Epithelial cell of esophagus (primary cell): ENCODE data around the gene GPSM1.
A peak's percentile ranks its signal among the peaks of the same experiment; 100 is the strongest.

ENCODE experiments used
- DNase-seq: peaks from one replicate; pipeline ENCODE4 v3.0.0; 2010; ENCODE audit warnings: low read depth
- H3K4me3 ChIP-seq: 2 replicates; pipeline ENCODE4 v1.5.1; 2011; ENCODE audit warnings: mild to moderate bottlenecking, low read length, control low read depth
- TF ChIP-seq, protein P1 (sequence below): IDR thresholded peaks from 2 replicates; pipeline ENCODE4 v1.5.1; 2011; ENCODE audit warnings: low read depth, mild to moderate bottlenecking, low read length, control low read depth, inconsistent platforms; ENCODE audit not compliant: insufficient read depth; ENCODE audit errors: missing control alignments

The GPSM1 gene

GRCh38 chr9:136395345-136396218 lies 68.2 kb downstream of the GPSM1 start:
- no peak for DNase-seq
- TF ChIP-seq, protein P1, sequence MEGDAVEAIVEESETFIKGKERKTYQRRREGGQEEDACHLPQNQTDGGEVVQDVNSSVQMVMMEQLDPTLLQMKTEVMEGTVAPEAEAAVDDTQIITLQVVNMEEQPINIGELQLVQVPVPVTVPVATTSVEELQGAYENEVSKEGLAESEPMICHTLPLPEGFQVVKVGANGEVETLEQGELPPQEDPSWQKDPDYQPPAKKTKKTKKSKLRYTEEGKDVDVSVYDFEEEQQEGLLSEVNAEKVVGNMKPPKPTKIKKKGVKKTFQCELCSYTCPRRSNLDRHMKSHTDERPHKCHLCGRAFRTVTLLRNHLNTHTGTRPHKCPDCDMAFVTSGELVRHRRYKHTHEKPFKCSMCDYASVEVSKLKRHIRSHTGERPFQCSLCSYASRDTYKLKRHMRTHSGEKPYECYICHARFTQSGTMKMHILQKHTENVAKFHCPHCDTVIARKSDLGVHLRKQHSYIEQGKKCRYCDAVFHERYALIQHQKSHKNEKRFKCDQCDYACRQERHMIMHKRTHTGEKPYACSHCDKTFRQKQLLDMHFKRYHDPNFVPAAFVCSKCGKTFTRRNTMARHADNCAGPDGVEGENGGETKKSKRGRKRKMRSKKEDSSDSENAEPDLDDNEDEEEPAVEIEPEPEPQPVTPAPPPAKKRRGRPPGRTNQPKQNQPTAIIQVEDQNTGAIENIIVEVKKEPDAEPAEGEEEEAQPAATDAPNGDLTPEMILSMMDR: no peak
- no peak overlapping the region for H3K4me3 ChIP-seq

- TF ChIP-seq, protein P1: no peak
- no peak for DNase-seq
- no peak overlapping the region for H3K4me3 ChIP-seq
Measured at GRCh38 chr9:136396219-136396515, 68.8 kb downstream of the GPSM1 start.

GRCh38 chr9:136397643-136398042 lies 70.3 kb downstream of the GPSM1 start:
- no peak overlapping the region for H3K4me3 ChIP-seq
- no peak for DNase-seq
- TF ChIP-seq, protein P1: no peak

DNA sequence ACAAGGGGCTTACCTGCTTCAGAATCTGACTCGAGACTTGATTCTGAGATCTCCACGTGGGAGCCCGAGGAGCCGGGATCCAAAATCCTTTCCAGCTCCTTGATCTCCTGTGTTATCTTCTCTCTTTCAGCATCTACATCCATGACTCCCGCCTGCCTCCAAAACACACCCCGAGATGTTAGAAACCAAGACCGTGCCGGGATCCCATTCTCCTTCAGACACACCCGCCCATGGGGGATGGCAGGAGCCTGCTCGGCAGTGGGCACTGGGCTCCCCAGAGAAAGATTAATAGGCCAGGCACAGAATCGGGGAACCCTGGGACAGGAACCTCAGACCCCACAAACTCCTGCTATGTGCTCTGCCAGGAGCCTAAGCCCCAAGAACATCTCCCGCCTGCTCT lies 70.9 kb downstream of the GPSM1 start:
- no peak overlapping the region for H3K4me3 ChIP-seq
- TF ChIP-seq, protein P1: no peak
- DNase-seq: no peak

GRCh38 chr9:136399176-136400037 lies 72.1 kb downstream of the GPSM1 start:
- DNase-seq: peak; percentile 27
- H3K4me3 ChIP-seq: peak overlapping the region; percentile 71
- TF ChIP-seq, protein P1: no peak

GRCh38 chr9:136400038-136400834 lies 72.9 kb downstream of the GPSM1 start, which contains the start of gene SNAPC4:
SNAPC4 (minus strand) TSS chr9:136400170; CDS start chr9:136398428, 1,742 bp downstream.
- peak; percentile 89 for DNase-seq
- TF ChIP-seq, protein P1: peak; percentile 41

More at GRCh38 chr9:136400038-136400834, 72.9 kb downstream of the GPSM1 start, which contains the start of gene SNAPC4:
- peak within 1 kb of the TSS; percentile 71 for H3K4me3 ChIP-seq
